ENCODE measurements around the gene PALMD.

PALMD gene

DNA sequence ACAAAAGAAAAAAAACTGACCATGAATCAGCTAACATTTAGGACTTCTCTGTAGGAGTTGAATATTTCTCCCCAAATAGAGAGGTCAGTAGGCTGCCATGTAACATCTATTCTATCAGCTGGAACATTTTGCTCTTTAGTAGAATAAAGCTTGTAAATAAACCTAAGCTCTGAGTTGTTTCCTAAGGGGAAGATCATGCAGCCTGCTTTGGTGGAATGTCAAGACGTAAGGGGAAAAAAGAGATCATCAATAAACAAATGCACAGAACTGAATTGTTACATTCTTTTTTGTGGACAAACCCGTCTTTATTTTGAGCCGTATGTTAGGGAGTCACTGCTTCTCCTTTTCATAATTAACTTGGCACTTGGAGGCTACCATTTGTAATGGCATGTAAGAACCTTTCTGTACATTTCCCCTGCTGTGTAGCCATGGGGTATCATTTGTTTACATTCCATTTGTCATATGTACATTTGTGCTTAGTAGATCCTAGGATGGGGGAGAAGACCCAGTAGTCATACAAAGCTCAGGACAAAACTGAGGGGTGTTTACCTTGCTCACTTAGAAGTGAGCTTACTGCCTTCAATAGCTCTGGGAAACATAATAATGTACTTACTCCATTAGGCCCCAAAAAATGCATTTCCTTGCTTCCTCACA is 10.8 kb upstream of the PALMD start:
- TF ChIP-seq, protein P1, sequence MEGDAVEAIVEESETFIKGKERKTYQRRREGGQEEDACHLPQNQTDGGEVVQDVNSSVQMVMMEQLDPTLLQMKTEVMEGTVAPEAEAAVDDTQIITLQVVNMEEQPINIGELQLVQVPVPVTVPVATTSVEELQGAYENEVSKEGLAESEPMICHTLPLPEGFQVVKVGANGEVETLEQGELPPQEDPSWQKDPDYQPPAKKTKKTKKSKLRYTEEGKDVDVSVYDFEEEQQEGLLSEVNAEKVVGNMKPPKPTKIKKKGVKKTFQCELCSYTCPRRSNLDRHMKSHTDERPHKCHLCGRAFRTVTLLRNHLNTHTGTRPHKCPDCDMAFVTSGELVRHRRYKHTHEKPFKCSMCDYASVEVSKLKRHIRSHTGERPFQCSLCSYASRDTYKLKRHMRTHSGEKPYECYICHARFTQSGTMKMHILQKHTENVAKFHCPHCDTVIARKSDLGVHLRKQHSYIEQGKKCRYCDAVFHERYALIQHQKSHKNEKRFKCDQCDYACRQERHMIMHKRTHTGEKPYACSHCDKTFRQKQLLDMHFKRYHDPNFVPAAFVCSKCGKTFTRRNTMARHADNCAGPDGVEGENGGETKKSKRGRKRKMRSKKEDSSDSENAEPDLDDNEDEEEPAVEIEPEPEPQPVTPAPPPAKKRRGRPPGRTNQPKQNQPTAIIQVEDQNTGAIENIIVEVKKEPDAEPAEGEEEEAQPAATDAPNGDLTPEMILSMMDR (conservative IDR thresholded peaks at IDR 0.05; ENCODE audit: low read depth, low read length), result no peak
- no peak overlapping the region for H3K4me3 ChIP-seq (ENCODE audit: low read depth, low read length)
- DNase-seq (ENCODE audit: low read depth), result peak; percentile 54

DNA sequence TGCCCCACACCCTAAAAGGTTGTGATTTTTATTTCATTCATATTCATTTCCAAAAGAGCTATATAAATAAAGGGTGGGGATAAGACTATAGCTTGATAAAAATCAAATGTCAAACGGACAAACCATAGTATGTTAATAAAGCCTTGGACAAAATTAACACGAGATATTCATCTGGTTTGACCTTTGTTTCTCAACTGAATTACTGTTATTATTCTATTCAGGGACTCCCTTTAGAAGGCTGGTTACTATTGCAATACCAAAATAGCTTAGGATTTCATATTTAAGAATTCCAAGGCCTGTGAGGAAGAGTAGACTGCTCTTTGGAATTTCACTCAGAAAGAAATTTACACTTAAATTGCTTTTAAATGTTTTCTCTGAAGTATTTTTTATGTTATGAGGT is 10.2 kb upstream of the PALMD start:
- TF ChIP-seq, protein P1 (conservative IDR thresholded peaks at IDR 0.05; ENCODE audit: low read depth, low read length), result no peak
- no peak for DNase-seq (ENCODE audit: low read depth)
- H3K4me3 ChIP-seq (ENCODE audit: low read depth, low read length), result no peak overlapping the region

DNA sequence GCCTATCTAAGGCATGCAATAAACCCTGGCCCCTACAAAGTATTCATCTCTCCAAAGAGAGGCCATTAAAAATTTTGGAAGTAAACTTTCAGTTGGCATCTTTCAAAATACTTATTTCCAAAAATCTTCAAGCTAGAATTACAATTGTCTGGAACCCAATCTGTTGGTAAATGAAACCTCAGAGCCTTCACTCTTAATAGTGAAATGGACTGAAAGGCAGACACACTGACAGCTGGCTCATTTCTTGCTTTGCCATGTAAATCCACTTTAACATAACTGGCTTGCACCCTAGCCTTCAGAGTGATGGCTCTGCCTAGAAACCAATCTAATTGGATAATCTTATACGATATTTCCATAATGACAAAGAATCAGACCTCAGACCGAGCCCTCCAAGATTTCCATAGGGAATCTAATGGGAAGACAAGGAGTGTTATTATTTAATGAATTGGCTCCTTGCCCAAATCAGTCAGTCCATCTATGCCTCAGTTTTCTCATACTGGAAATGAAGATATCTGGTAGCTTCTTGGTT is 9.2 kb upstream of the PALMD start:
- TF ChIP-seq, protein P1 (conservative IDR thresholded peaks at IDR 0.05; ENCODE audit: low read depth, low read length), result no peak
- DNase-seq (ENCODE audit: low read depth), result no peak
- H3K4me3 ChIP-seq (ENCODE audit: low read depth, low read length), result no peak overlapping the region

DNA sequence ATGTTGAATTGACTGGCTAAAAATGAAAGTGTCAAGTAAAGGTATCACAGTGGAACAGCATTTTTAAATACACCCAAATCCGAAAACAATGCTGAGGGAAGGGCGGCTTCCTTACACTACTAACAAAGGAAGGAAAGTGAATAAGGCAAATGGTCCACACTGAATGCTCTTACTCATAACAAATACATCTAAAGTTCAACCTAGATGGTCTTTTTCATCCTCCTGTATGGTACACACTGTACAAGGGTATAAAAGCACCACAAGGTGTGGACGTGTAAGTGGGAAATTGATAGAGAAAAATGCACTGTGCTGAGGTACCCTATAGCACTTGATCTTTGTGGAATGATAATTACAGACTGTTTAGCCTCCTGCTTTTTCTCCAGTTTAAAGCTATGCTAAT is 7.1 kb upstream of the PALMD start:
- TF ChIP-seq, protein P1 (conservative IDR thresholded peaks at IDR 0.05; ENCODE audit: low read depth, low read length), result no peak
- DNase-seq (ENCODE audit: low read depth), result no peak
- H3K4me3 ChIP-seq (ENCODE audit: low read depth, low read length), result no peak overlapping the region

DNA sequence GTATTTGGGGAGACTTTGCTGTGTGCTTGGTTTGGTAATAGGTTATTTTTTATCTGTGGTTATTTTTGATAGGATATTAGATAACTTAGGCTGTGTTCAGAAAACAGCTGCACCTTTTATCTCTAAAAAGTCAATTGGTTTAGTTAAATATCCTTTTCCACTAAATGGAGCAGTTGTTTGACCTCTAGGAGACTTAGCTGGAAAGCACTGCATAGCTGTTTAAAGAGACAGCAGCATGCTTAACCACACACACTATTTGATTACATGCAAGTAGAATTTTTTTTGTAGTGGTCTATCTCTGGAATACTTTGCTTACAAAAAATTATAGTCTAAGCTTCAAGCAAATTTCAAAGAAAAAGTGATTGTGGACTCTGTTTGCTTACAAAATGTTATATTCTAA is 6.5 kb upstream of the PALMD start:
- DNase-seq (ENCODE audit: low read depth), result no peak
- TF ChIP-seq, protein P1 (conservative IDR thresholded peaks at IDR 0.05; ENCODE audit: low read depth, low read length), result no peak
- no peak overlapping the region for H3K4me3 ChIP-seq (ENCODE audit: low read depth, low read length)

DNA sequence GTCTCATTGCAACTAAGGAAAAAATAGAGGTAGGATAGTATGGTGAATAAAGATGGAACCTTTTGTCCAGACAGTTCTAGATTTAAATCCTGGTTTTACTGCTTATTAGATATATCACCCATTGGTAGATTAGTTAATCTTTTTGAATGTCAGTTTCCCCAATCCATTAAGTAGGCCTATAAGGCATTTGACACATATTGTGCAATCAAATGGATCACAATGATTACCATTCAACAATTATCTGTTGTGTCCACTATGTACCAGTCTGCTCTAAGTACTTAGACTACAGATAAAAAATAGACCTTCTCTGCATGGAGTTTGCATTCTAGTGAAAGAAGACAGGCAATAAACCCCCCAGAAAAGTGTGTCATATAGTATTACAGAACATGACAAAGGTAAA is 6.0 kb upstream of the PALMD start:
- H3K4me3 ChIP-seq (ENCODE audit: low read depth, low read length), result no peak overlapping the region
- TF ChIP-seq, protein P1 (conservative IDR thresholded peaks at IDR 0.05; ENCODE audit: low read depth, low read length), result no peak
- no peak for DNase-seq (ENCODE audit: low read depth)

DNA sequence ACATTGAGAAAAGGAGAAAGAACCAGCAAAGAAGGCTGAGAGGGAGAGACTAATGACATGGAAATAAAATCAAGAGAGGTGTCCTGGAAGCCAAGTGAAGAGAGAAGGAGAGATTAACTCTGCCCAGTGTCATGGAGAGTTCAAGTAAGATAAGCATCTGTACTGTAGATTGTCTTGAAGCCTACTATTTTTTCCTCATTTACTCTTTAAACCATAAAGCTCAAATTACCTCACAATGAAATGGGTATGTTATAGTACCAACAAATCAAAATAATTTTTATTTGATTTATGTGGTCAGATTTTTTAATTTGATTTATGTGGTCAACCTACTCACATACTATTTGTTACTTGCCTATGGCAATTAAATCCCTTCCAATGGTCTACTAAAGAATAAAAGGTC is 5.2 kb upstream of the PALMD start:
- TF ChIP-seq, protein P1 (conservative IDR thresholded peaks at IDR 0.05; ENCODE audit: low read depth, low read length), result no peak
- DNase-seq (ENCODE audit: low read depth), result no peak
- H3K4me3 ChIP-seq (ENCODE audit: low read depth, low read length), result no peak overlapping the region

Data from choroid plexus epithelial cell (primary cell).